ENCODE data around the gene ZNF281. TPM values are rescaled to one million over a fixed set of nuclear protein-coding genes. Genes with fewer than 3 reads are reported as not detected.

ZNF281 gene
- total RNA-seq, 6 experiments from 2014 or later = 12.6 to 15.2 (median 13.8) TPM

DNA sequence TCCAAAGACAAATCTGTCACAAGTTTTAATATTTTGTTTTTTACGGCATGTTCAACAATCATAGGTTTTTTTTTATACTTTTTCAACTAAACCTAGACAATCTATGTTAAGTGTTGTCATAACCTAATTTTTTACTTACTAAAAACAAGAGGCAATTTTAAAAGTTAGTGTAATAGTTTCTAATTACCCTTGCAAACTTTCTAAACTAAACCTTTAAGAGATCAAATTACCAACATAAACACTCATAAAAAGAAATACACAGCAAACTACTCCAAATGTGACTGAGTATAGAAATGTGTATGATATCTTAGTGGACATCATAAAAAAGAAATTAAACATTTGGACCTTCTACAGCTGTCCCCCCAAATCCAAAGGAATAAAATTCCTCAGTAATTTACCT is 10.0 kb downstream of the ZNF281 start:
- Histone ChIP-seq H3K4me3 (no peak overlapping the region), H3K4me1 (peaks cover 0 to 40% (median 0%) of the 10 kb centered on the region in 4 donors), H3K27me3 (no peaks in the 10 kb centered on the region), H3K36me3 (no peaks in the 10 kb centered on the region), H3K9me3 (no peaks in the 10 kb centered on the region), H3K27ac (no peak overlapping the region)
- ATAC-seq (no peak), DNase-seq (no peak)
- WGBS (ENCODE audit: insufficient coverage, low coverage, low lambda C conversion rate, missing lambda C conversion rate) = 100% methylated on average over 1 of the region's 1 CpG
- TF ChIP-seq POLR2A (IDR thresholded peaks at IDR 0.05) = no peak
- TF ChIP-seq, protein P1, sequence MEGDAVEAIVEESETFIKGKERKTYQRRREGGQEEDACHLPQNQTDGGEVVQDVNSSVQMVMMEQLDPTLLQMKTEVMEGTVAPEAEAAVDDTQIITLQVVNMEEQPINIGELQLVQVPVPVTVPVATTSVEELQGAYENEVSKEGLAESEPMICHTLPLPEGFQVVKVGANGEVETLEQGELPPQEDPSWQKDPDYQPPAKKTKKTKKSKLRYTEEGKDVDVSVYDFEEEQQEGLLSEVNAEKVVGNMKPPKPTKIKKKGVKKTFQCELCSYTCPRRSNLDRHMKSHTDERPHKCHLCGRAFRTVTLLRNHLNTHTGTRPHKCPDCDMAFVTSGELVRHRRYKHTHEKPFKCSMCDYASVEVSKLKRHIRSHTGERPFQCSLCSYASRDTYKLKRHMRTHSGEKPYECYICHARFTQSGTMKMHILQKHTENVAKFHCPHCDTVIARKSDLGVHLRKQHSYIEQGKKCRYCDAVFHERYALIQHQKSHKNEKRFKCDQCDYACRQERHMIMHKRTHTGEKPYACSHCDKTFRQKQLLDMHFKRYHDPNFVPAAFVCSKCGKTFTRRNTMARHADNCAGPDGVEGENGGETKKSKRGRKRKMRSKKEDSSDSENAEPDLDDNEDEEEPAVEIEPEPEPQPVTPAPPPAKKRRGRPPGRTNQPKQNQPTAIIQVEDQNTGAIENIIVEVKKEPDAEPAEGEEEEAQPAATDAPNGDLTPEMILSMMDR (IDR thresholded peaks at IDR 0.05) = no peak
- intact Hi-C loops (cut with DNase I) = no loop called here

- Histone ChIP-seq H3K4me1 (peaks cover 0 to 28% (median 0%) of the 10 kb centered on the region in 4 donors), H3K9me3 (no peaks in the 10 kb centered on the region), H3K36me3 (no peaks in the 10 kb centered on the region), H3K27me3 (no peaks in the 10 kb centered on the region), H3K4me3 (no peak overlapping the region), H3K27ac (no peak overlapping the region)
- DNase-seq = no peak
- ATAC-seq = no peak
- intact Hi-C loops (cut with DNase I) = no loop called here
- WGBS (ENCODE audit: insufficient coverage, low coverage, low lambda C conversion rate, missing lambda C conversion rate) = 80% methylated on average over 1 of the region's 1 CpG
- TF ChIP-seq POLR2A (IDR thresholded peaks at IDR 0.05) = no peak
- TF ChIP-seq, protein P1 (IDR thresholded peaks at IDR 0.05) = no peak
These were observed 11.5 kb downstream of the ZNF281 start for GRCh38 chr1:200398373-200398772.

- no peaks in the 10 kb centered on the region for H3K9me3 ChIP-seq
- H3K4me1 ChIP-seq = no peaks in the 10 kb centered on the region
- DNase-seq = no peak
- WGBS (ENCODE audit: insufficient coverage, low coverage, low lambda C conversion rate, missing lambda C conversion rate) = 89% methylated on average over 3 of the region's 7 CpGs
- no peak for TF ChIP-seq POLR2A (IDR thresholded peaks at IDR 0.05)
- TF ChIP-seq, protein P1 (IDR thresholded peaks at IDR 0.05) = no peak
- H3K4me3 ChIP-seq = no peak overlapping the region
- no peak for ATAC-seq
- H3K27me3 ChIP-seq = no peaks in the 10 kb centered on the region
- H3K27ac ChIP-seq = no peak overlapping the region
- H3K36me3 ChIP-seq = no peaks in the 10 kb centered on the region
- intact Hi-C loops (cut with DNase I) = no loop called here
These were observed 17.1 kb downstream of the ZNF281 start for GRCh38 chr1:200392625-200393185.

- ATAC-seq (no peak), DNase-seq (no peak)
- Histone ChIP-seq H3K27me3 (no peaks in the 10 kb centered on the region), H3K27ac (no peak overlapping the region), H3K9me3 (no peaks in the 10 kb centered on the region), H3K4me1 (no peaks in the 10 kb centered on the region), H3K4me3 (no peak overlapping the region), H3K36me3 (no peaks in the 10 kb centered on the region)
- WGBS (ENCODE audit: insufficient coverage, low coverage, low lambda C conversion rate, missing lambda C conversion rate) = 67% methylated on average over 1 of the region's 1 CpG
- no peak for TF ChIP-seq POLR2A (IDR thresholded peaks at IDR 0.05)
- TF ChIP-seq, protein P1 (IDR thresholded peaks at IDR 0.05) = no peak
- intact Hi-C loops (cut with DNase I) = no loop called here
These were observed 18.1 kb downstream of the ZNF281 start for GRCh38 chr1:200391747-200392146.

- H3K4me1 ChIP-seq = no peaks in the 10 kb centered on the region
- WGBS (ENCODE audit: insufficient coverage, low coverage, low lambda C conversion rate, missing lambda C conversion rate) = 70% methylated on average over 1 of the region's 1 CpG
- ATAC-seq = no peak
- intact Hi-C loops (cut with DNase I) = no loop called here
- no peaks in the 10 kb centered on the region for H3K36me3 ChIP-seq
- no peak overlapping the region for H3K4me3 ChIP-seq
- no peak for DNase-seq
- H3K9me3 ChIP-seq = no peaks in the 10 kb centered on the region
- TF ChIP-seq POLR2A (IDR thresholded peaks at IDR 0.05) = no peak
- TF ChIP-seq, protein P1 (IDR thresholded peaks at IDR 0.05) = no peak
- no peaks in the 10 kb centered on the region for H3K27me3 ChIP-seq
- no peak overlapping the region for H3K27ac ChIP-seq
These were observed 21.0 kb downstream of the ZNF281 start for GRCh38 chr1:200388791-200389190.
